Heart left ventricle (tissue), 16 donors: ENCODE measurements around the gene CDH7. TPM values are rescaled to one million over a fixed set of nuclear protein-coding genes. Genes with fewer than 3 reads are reported as not detected.

ENCODE experiments used
- ATAC-seq, 4 donors: fragments of 200-7000 bp; cut with Tn5 transposase; one replicate each; pipeline ENCODE4 v1.9.1; 2020 to 2022; ENCODE audit warnings: moderate library complexity in 4 of 4, mild to moderate bottlenecking in 3 of 4, moderate number of reproducible peaks in 1 of 4
- DNase-seq, 5 donors: peaks; one replicate each; pipeline ENCODE4 v3.0.0-alpha.2; 2020
- H3K27ac ChIP-seq, 12 donors: fragments of 200-600 bp; sonication (generic) in 4 of 12; one replicate each; pipeline versions ENCODE4 v1.5.0 to v1.8.0; 2016 to 2022; ENCODE audit warnings: mild to moderate bottlenecking in 2 of 12
- H3K27me3 ChIP-seq, 9 donors: fragments of 200-600 bp; sonication (generic) in 2 of 9; one replicate each; pipeline versions ENCODE4 v1.5.1 to v1.8.0; 2016 to 2022; ENCODE audit warnings: mild to moderate bottlenecking in 3 of 9
- H3K36me3 ChIP-seq, 9 donors: fragments of 200-600 bp; sonication (generic) in 2 of 9; one replicate each; pipeline versions ENCODE4 v1.5.0 to v1.8.0; 2018 to 2022; ENCODE audit warnings: mild to moderate bottlenecking in 2 of 9
- H3K4me1 ChIP-seq, 12 donors: fragments of 200-600 bp; sonication (generic) in 4 of 12; one replicate each; pipeline versions ENCODE4 v1.5.0 to v1.8.0; 2016 to 2022; ENCODE audit warnings: mild to moderate bottlenecking in 3 of 12
- H3K4me3 ChIP-seq, 12 donors: fragments of 200-600 bp; sonication (generic) in 4 of 12; one replicate each; pipeline versions ENCODE4 v1.5.0 to v1.8.0; 2017 to 2022; ENCODE audit warnings: mild to moderate bottlenecking in 9 of 12, moderate library complexity in 4 of 12
- H3K9me3 ChIP-seq, 12 donors: fragments of 200-600 bp; sonication (generic) in 4 of 12; one replicate each; pipeline versions ENCODE4 v1.5.0 to v1.8.0; 2016 to 2022; ENCODE audit warnings: mild to moderate bottlenecking in 1 of 12
- CTCF ChIP-seq, 12 donors: fragments of 200-600 bp; sonication (generic) in 4 of 12; IDR thresholded peaks; one replicate each; pipeline versions ENCODE4 v1.5.0 to v1.8.0; 2018 to 2022; ENCODE audit warnings: antibody characterized with exemption in 12 of 12, mild to moderate bottlenecking in 5 of 12
- POLR2A ChIP-seq, 2 donors: fragments of 450-650 bp; IDR thresholded peaks; one replicate each; pipeline ENCODE4 v1.6.1; 2017; ENCODE audit warnings: antibody characterized with exemption in 2 of 2, mild to moderate bottlenecking in 2 of 2, moderate library complexity in 2 of 2
- WGBS, 4 donors: extraction: QIAGEN DNeasy Blood & Tissue Kit in 2 of 4; methylation state at CpG; one replicate each; pipeline versions ENCODE4 v1.1.5 to v1.1.7; 2013 to 2018; 5-methylcytosine and 5-hydroxymethylcytosine counted together
- intact Hi-C, 10 donors: fragments of 100-400 bp; cut with DNase I; formaldehyde crosslinking; loops; one replicate each; pipeline versions ENCODE4 v1.11.1 to v1.14.2; 2022
- polyA plus RNA-seq, 2 donors: library from polyadenylated mRNA; stranded (reverse); fragments of 200-250 nt; gene quantifications; one replicate each; pipeline ENCODE4 v1.2.3, GENCODE V29; 2013
- total RNA-seq, 9 donors: library from RNA; depleted of rRNA in 2 of 9; stranded (reverse); fragments of >200 nt in 2 of 9; fragmentation: NEBNext Ultra II Directional in 3 of 9; extraction: Animal tissue kit (Norgen Biotek cat#: 25700) in 3 of 9; gene quantifications; one replicate each; pipeline versions ENCODE4 v1.1.0 to v1.2.4, GENCODE V29; 2016 to 2023
- donor health status: ischemic (EF 13 %, LVEDD 7.1; RV severe dilation, severe dysfunction).
- donor health status: healthy with polysubstance abuse.
- donor health status: DM: no; HTN: yes; CAD: no.
- donor health status: DM: no; HTN: no; CAD: no.
- donor health status: ischemic (EF 25% LVEDD 6.9; RV normal size, moderate dysfunction).
- donor health status: ischemic (EF 25% LVEDD 5.7; RV mildly dilated, moderate dysfunction).
- donor health status: healthy.
- donor health status: DM: yes; HTN: yes; CAD: no.
- donor health status: ischemic (EF 35%, LVEDD 5.7; RV mildly dilated, moderate dysfunction).
- donor health status: nonischemic (EF 11% LVEDD 7.7; RV severe dilation, severe dysfunction).
- donor health status: DM: yes; HTN: yes; CAD: no.
- donor health status: PGD.
- donor health status: ischemic (EF 29% LVEDD 5.4; RV normal size, mild dysfunction).
- donor health status: nonischemic (EF 23%, LVEDD 6.1; RV moderate dilation, normal function).

The CDH7 gene
- total and polyA plus RNA-seq, 11 donors: 0.04 TPM; not detected in 10

DNA sequence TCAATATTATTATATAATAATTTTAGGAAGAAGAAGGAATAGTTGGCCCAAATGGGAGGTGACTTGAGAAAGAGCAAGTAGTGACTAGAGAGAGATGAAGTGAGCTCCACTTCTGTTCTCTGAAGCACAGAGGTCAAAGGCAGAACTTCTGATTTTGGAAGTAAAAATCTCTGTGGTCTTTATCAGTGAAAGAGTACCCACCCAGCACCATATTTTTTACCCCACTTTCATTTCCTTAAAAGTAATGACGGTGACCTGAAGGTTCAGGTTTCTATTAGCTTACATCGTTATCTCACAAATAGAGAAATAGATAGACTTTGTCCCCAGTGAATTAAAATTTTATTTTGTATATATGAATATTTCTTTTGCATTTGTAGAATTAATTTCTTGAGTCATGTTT is 95.3 kb downstream of the CDH7 start:
- no peaks in the 10 kb centered on the region for H3K27me3 ChIP-seq
- DNase-seq (no peak), ATAC-seq (no peak)
- H3K4me1 ChIP-seq: no peaks in the 10 kb centered on the region
- no peaks in the 10 kb centered on the region for H3K9me3 ChIP-seq
- no peak overlapping the region for H3K27ac ChIP-seq
- WGBS, 4 donors: 88 to 93% (median 91%) methylated on average over 2 of the region's 2 CpGs
- no peaks in the 10 kb centered on the region for H3K36me3 ChIP-seq
- intact Hi-C loops: no loop called here
- no peak overlapping the region for H3K4me3 ChIP-seq
- no peak for TF ChIP-seq CTCF (IDR thresholded peaks at IDR 0.05)
- no peak for TF ChIP-seq POLR2A (IDR thresholded peaks at IDR 0.05)

DNA sequence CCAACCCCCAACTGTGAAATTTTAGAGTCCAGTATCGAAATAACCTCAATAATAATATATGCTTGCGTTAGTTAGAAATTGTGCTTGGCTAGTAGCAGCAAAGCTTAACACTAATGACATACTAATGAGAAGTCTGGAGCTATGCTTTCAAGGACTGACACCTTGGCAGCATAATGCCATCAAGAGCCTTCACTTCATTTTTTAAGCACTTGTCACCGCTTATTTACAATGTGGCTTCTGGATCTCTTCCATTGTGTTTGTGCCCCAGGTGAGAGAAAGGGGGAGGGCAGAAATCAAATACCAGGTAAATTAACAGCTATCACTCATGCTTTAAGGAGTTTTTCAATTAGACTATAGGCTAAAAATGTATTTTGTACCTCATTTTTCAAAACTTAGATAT is 101.5 kb downstream of the CDH7 start:
- no peaks in the 10 kb centered on the region for H3K4me1 ChIP-seq
- H3K4me3 ChIP-seq: no peak overlapping the region

DNA sequence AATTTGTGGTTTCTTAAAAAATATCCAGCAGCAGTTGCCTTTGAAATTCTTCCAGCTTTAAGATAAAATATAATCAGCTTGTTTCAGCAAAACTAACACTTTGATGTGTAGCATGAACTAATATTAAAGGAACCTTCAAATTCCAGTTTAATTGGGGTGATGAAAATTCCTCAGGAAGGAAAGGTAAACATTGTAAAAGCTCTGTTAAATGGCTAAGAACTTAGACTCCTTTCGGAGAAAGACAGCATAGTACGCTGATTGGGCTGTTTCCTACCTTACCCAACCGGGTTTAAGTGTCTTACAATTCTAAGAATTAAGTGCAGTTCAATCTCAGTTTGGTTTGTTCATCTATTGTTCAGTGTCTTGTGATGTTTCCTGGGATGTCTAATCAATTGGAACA is 108.3 kb downstream of the CDH7 start:
- Histone ChIP-seq H3K4me1 (no peaks in the 10 kb centered on the region), H3K4me3 (no peak overlapping the region), H3K36me3 (no peaks in the 10 kb centered on the region), H3K27me3 (no peaks in the 10 kb centered on the region), H3K9me3 (no peaks in the 10 kb centered on the region), H3K27ac (no peak overlapping the region)
- WGBS, 4 donors: 54 to 76% (median 72%) methylated on average over 3 of the region's 3 CpGs
- TF ChIP-seq CTCF (IDR thresholded peaks at IDR 0.05) (no peak), POLR2A (IDR thresholded peaks at IDR 0.05) (no peak)
- no peak for ATAC-seq
- DNase-seq: no peak
- intact Hi-C loops: no loop called here

More for the DNA sequence above, 101.5 kb downstream of the CDH7 start:
- ATAC-seq: no peak
- DNase-seq: no peak
- TF ChIP-seq CTCF (IDR thresholded peaks at IDR 0.05): no peak
- TF ChIP-seq POLR2A (IDR thresholded peaks at IDR 0.05): no peak
- Histone ChIP-seq H3K27me3 (no peaks in the 10 kb centered on the region), H3K36me3 (no peaks in the 10 kb centered on the region), H3K27ac (no peak overlapping the region), H3K9me3 (no peaks in the 10 kb centered on the region)
- whole genome bisulfite sequencing, 4 donors: 71 to 86% (median 84%) methylated on average over 3 of the region's 3 CpGs
- intact Hi-C loops: no loop called here

DNA sequence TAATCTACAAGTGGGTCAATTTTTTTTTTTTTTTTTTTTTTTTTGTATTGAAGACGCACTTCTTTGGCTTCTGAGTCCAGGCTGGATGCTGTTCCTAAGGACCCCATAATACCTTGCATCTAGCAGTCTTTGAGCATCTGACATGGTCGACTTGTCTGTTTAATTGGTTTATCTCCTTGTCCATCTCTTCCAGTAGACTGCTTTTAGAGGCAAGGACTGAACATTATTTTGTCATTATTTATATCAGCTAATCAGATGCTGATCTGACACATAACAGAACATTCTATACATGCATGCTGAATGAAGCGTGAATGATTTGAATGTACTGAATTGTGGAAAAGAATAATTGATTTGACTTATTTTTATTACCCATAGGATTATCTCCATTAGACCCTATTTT is 118.7 kb downstream of the CDH7 start:
- TF ChIP-seq CTCF (IDR thresholded peaks at IDR 0.05): no peak
- Histone ChIP-seq H3K4me1 (no peaks in the 10 kb centered on the region), H3K27me3 (no peaks in the 10 kb centered on the region), H3K9me3 (peaks cover 0 to 4% (median 0%) of the 10 kb centered on the region in 12 donors), H3K36me3 (no peaks in the 10 kb centered on the region), H3K27ac (no peak overlapping the region), H3K4me3 (no peak overlapping the region)
- DNase-seq (no peak), ATAC-seq (no peak)
- intact Hi-C loops: no loop called here
- 22 to 81% (median 24%) methylated on average over 2 to 3 of the region's 3 CpGs for WGBS, 4 donors
